A549 treated with GW870086 at 1 μM for 4 hours (cell line): ENCODE data around the gene DTWD1. TPM values are rescaled to one million over a fixed set of nuclear protein-coding genes. Genes with fewer than 3 reads are reported as not detected.

Experiments
- total RNA-seq: library from RNA; stranded (reverse); fragments of 200-300 nt; extraction: Qiagen RNA extraction; gene quantifications from 5 replicates; pipeline ENCODE4 v1.2.3, GENCODE V29; 2022; ENCODE audit warnings: low read depth

DTWD1 gene, protein sequence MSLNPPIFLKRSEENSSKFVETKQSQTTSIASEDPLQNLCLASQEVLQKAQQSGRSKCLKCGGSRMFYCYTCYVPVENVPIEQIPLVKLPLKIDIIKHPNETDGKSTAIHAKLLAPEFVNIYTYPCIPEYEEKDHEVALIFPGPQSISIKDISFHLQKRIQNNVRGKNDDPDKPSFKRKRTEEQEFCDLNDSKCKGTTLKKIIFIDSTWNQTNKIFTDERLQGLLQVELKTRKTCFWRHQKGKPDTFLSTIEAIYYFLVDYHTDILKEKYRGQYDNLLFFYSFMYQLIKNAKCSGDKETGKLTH
- total RNA-seq: 15.2 to 19.1 TPM (median 19.0 TPM) in 5 replicates

DNA sequence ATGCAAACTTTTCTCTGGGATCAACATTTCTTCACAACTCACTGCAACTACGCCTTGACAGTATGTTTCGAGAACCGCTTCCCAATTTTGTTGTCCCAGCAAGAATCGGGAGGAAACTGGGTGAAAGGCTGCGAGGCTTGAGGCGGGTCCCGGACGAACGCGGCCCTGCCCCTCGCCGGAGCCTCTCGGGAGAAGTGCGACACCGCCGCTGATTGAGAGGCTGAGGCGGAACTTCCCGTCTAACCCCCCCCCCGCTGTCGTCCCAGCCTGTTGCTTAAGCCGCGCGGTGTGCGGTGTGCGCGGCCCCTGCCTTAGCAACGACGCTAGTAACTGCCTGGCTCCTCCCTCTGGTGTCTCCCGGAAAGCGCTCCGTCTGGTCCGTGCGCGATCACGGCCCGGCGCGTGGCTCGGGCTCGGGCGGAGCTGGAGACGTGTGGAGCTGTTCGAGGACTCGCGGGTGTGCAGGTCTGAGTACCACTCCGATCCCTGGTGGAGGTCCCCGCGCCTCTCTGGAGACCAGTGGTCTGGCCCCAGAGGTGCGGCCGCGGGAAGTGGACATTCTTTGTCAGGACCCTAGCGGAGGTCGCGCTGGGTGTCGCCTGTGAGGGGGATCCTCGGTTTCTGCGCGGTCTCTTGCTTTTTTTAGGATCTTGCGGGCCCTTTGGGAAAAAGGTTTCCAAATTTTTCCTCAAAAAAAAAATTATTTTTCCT, at the start of gene DTWD1, which contains the start of gene FAM227B:
Gene DTWD1, plus strand, starts transcription at position 391 of the 711 bp plus-strand sequence. CDS start 4,120 bp downstream, outside the sequence.
Gene FAM227B, minus strand, starts transcription at position 161 of the 711 bp plus-strand sequence. CDS start 5,647 bp downstream, outside the sequence.

Other genes with a start within 250 kb of the DTWD1 start
- not detected in 5 replicates for gene FGF7, start 197.8 kb upstream of the DTWD1 start, total RNA-seq
- gene FAM227B, start 230 bp upstream of the DTWD1 start, total RNA-seq: 0.71 to 1.2 TPM (median 0.84 TPM) in 5 replicates